ENCODE results near the gene MAT2A.

MAT2A gene

DNA sequence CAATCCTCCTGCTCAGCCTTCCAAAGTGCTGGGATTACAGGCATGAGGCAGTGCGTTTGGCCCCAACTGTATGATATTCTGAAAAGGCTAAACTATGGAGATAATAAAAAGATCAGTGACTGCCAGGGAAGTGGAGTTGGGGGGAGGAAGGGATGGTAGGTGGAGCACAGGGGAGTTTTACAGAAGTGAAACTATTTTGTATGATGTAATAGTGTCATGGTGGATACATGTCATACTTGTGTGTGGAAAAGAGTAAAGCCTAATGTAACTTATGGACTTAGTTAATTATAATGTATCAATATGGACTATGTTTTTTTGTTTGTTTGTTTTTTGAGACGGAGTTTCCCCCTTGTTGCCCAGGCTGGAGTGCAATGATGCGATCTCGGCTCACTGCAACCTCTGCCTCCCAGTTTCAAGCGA lies 25.2 kb downstream of the MAT2A start:
- no peak for DNase-seq (ENCODE audit: low read depth)
- TF ChIP-seq, protein P1, sequence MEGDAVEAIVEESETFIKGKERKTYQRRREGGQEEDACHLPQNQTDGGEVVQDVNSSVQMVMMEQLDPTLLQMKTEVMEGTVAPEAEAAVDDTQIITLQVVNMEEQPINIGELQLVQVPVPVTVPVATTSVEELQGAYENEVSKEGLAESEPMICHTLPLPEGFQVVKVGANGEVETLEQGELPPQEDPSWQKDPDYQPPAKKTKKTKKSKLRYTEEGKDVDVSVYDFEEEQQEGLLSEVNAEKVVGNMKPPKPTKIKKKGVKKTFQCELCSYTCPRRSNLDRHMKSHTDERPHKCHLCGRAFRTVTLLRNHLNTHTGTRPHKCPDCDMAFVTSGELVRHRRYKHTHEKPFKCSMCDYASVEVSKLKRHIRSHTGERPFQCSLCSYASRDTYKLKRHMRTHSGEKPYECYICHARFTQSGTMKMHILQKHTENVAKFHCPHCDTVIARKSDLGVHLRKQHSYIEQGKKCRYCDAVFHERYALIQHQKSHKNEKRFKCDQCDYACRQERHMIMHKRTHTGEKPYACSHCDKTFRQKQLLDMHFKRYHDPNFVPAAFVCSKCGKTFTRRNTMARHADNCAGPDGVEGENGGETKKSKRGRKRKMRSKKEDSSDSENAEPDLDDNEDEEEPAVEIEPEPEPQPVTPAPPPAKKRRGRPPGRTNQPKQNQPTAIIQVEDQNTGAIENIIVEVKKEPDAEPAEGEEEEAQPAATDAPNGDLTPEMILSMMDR (IDR thresholded peaks at IDR 0.05; ENCODE audit: control insufficient read depth, insufficient read depth, low read depth, low read length, missing control alignments), result no peak
- no peak overlapping the region for H3K4me3 ChIP-seq (ENCODE audit: control insufficient read depth, low read depth, low read length)

DNA sequence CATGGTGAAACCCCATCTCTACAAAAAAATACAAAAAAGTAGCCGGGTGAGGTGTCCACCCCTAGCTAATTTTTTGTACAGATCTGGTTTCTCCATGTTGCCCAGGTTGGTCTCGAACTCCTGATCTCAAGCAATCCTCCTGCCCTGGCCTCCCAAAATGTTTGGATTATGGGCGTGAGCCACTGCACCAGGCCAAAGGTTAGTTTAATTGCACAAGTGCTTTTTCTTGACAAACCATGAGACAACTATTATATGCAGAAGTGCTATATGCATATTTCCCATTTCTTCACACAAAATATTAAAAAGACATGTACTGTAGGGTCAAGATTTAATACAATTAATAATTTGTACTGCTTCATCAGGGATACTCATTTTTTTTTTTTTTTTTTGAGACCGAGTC lies 27.3 kb downstream of the MAT2A start:
- no peak overlapping the region for H3K4me3 ChIP-seq (ENCODE audit: control insufficient read depth, low read depth, low read length)
- no peak for DNase-seq (ENCODE audit: low read depth)
- TF ChIP-seq, protein P1 (IDR thresholded peaks at IDR 0.05; ENCODE audit: control insufficient read depth, insufficient read depth, low read depth, low read length, missing control alignments), result no peak

DNA sequence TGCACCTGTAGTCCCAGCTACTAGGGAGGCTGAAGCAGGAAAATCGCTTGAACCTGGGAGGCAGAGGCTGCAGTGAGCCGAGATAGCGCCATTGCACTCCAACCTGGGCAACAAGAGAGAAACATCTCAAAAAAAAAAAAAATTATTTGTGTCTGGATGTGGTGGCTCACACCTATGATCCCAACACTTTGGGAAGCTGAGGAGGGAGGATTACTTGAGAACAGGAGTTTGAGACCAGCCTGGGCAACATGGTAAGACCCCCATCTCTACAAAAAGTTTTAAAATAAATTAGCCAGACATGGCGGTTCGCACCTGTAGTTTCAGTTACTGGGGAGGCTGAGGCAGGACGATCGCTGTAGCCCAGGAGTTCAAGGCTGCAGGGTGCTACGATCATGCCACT lies 36.8 kb downstream of the MAT2A start:
- TF ChIP-seq, protein P1 (IDR thresholded peaks at IDR 0.05; ENCODE audit: control insufficient read depth, insufficient read depth, low read depth, low read length, missing control alignments), result no peak
- H3K4me3 ChIP-seq (ENCODE audit: control insufficient read depth, low read depth, low read length), result no peak overlapping the region
- DNase-seq (ENCODE audit: low read depth), result no peak

- no peak for DNase-seq (ENCODE audit: low read depth)
- no peak overlapping the region for H3K4me3 ChIP-seq (ENCODE audit: control insufficient read depth, low read depth, low read length)
- TF ChIP-seq, protein P1 (IDR thresholded peaks at IDR 0.05; ENCODE audit: control insufficient read depth, insufficient read depth, low read depth, low read length, missing control alignments), result no peak
Observed at GRCh38 chr2:85577063-85577385, 38.1 kb downstream of the MAT2A start.

DNA sequence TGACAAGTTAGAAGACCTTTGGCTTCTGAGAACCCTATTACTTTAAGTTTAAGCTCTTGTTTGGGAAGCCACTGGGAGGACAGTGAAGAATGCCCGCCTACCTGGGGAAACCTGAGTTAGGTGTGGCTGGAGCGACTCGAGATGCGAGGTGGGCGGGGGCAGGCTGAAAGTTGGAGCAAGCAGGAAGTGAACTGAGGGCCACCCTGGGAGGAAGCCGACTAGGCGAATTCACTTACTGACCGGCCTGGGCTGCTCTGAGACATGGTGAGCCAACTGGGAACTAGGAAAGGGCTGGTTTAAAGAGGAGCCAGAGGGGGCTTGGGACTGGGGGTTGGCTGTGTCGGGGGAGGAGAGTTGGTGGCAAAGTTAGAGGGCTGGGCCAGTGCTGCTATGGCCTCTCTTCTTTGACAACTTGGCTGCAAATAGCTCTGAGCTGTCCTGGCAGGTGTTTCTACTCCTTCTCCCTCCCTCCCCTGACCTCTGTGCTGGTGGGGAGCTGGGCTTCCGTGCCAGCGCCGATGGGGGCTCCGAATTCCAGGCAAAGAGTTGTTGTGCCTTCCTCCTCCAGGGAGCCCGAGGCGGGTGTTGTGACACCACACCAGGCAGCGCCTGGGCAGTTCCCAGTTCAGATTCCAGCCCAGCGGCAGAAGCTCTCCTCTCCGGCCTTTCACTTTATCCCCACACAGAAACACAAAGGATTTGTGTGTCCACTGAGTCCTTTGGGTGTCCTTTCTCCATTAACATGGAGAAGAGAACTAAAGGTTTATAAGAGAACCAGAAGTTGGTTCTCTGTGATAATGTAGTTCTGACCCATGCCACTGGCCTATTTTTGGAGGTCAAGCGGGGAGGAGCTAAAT lies 38.6 kb downstream of the MAT2A start, which contains the start of gene VAMP8:
VAMP8 (plus strand) TSS at position 201 of the 857 bp plus-strand sequence; CDS start at position 262, 61 bp downstream.
- TF ChIP-seq, protein P1 (IDR thresholded peaks at IDR 0.05; ENCODE audit: control insufficient read depth, insufficient read depth, low read depth, low read length, missing control alignments), result no peak
- no peak within 1 kb of the TSS for H3K4me3 ChIP-seq (ENCODE audit: control insufficient read depth, low read depth, low read length)
- DNase-seq (ENCODE audit: low read depth), result no peak

DNA sequence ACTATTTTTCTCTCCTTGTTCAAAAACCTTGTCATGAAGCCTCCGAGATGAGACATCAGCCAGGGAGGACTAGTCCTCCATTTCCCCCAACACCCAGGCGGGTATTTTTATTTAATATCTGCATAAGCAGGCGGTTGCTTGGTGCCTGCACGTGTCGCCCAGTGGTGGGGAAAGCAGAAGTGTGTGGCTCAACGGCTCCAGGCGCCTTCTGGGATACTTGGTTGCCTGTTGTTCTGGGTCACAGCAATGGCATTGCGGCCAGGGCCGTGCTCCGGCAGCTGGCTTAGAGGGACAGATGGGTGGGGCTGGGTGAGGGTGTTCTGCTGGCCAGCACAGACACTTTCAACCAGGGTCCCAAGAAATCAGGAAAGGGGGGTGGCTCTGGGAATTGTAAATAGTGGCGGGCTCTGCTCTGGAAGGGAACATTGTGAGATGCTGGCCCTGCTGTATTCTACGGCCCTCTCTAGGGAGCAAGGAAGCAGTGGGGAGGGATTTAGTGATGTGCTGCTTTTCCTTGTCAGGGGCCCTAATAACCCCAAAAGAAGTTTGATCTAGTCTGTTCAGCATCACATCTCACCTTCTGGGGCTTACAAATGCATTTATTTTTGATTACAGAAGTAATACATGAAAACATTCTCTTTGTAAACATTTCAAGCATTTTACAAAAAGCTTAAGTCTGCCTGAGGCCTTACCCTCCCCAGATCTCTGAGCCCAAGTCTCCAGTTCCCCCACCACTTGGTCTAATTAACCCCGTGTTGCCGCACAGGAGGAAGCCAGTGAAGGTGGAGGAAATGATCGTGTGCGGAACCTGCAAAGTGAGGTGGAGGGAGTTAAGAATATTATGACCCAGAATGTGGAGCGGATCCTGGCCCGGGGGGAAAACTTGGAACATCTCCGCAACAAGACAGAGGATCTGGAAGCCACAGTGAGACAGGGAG lies 39.5 kb downstream of the MAT2A start:
- TF ChIP-seq, protein P1 (IDR thresholded peaks at IDR 0.05; ENCODE audit: control insufficient read depth, insufficient read depth, low read depth, low read length, missing control alignments), result no peak
- H3K4me3 ChIP-seq (ENCODE audit: control insufficient read depth, low read depth, low read length), result no peak overlapping the region
- no peak for DNase-seq (ENCODE audit: low read depth)

All from AG09309 (cell line).